Fibroblast of skin of scalp (primary cell): ENCODE data around the gene PSMG4.
"Not testable (repeated sequence)": the region's sequence is repeated elsewhere in the genome, so short reads cannot be mapped to it uniquely, and the experiment has no call there.

Source experiments
- DNase-seq: peaks from one replicate; pipeline ENCODE4 v3.0.0-alpha.2; 2013

The PSMG4 gene

GRCh38 chr6:3230256-3230882 lies 28.4 kb upstream of the PSMG4 start:
- no peak for DNase-seq

DNA sequence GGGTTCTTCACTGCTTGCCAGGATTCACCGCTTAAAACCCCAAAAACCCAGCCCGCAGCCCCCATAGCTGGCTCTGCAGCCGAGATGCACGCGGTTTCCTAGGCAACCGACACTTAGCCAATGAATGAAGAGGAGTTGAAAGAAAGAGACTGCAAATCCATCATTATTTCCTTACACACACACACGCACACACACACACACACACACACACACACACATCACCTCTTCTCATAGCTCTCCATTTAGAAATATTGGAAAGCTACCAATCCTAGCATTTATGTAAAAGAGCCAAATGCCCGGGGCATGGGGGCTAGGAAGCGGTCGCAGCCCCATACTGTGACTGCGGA lies 27.9 kb upstream of the PSMG4 start:
- peak; percentile 61 for DNase-seq

- peak; percentile 83 for DNase-seq
Measured at GRCh38 chr6:3231247-3232016, 27.3 kb upstream of the PSMG4 start.

DNA sequence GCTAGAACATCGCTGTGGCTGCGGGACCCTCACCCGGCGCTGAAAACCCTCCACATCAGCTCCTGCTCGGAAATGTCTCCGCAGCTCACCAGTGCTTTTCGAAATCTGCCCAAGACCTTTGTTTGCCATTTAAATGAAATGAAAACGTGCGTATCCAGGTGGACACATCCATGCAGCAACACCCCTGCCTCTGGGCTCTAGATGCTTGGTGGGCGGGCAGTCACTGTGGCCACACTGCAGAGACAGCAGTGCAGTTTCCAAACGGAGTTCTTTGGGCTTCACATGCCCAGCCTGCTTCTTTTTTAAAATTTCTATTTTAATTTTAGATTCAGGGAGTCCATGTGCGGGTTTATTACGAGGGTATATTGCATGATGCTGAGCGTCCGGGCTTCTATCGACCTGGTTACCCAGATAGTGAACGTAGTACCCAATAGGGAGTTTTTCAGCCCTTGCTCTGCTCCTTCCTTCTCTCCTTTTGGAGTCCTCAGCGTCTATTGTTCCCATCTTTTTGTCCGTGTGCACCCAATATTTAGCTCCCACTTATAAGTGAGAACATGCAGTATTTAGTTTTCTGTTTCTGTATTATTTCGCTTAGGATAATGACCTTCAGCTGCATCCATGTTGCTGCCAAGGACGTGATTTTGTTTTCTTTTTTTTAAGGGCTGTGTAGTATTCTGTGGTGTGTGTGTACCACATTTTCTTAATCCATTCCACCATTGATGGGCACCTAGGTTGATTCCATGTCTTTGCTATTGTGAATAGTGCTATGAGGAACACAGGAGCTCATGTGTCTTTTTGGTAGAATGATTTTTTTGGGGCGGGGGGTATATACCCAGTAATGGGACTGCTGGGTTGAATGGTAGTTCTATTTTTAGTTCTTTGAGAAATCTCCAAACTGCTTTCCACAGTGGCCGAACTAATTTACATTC lies 26.5 kb upstream of the PSMG4 start:
- DNase-seq = no peak

DNA sequence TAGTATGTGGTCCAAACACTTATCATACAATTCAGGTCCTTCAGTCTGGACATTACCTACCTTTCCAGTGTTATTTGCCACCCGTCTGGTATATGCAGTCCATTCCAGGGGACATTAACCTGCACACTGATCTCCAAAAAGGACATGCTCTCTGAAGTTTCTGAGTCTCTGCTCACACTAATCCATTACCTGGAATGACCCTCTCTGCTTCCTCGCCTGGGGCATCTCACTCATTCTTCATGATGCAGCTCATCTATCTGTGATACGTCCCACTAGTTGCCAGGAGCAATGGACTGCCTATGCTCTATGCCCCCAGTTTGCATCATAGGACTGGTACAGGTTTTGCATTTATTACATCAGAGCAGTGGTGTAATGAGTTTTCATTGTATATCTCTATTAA lies 25.4 kb upstream of the PSMG4 start:
- no peak for DNase-seq

DNA sequence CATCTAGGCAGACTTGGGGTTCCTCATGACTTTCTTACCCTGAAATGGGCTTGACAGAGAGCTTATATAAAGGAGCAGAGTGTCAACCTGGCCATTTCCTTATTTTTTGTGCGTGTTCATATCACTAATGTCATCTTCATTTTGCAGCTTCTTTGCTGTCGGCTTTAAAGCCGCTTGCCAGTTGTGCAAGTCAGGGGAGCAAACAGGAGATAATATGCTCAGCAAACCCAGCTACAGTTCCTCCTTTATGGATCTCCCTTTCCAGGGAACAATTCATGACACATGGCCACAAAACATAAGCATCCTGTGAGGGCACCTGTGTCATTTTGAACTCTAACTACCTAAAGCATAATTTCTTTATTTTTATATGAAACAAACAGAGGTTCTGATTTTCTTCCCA lies 24.8 kb upstream of the PSMG4 start:
- DNase-seq = no peak

DNA sequence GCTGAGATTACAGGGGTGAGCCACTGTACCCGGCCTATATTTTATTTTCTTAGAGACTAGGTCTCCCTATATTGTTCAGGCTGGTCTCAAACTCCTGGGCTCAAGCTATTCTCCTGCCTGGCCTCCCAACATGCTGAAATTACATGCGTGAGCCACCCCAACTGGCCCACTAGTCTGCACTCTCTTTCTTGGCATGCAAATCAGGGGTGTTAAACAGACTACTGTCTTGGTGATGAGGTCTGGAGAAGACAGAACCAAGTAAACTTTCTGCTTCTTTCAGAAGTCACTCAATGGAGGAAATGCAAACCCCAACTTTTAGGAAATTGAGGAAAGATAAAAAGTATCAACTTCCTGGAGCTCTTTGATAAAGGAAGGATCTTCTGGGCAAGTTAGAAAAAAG lies 23.3 kb upstream of the PSMG4 start:
- DNase-seq = no peak

GRCh38 chr6:3236005-3236404 lies 22.7 kb upstream of the PSMG4 start:
- DNase-seq = no peak

DNA sequence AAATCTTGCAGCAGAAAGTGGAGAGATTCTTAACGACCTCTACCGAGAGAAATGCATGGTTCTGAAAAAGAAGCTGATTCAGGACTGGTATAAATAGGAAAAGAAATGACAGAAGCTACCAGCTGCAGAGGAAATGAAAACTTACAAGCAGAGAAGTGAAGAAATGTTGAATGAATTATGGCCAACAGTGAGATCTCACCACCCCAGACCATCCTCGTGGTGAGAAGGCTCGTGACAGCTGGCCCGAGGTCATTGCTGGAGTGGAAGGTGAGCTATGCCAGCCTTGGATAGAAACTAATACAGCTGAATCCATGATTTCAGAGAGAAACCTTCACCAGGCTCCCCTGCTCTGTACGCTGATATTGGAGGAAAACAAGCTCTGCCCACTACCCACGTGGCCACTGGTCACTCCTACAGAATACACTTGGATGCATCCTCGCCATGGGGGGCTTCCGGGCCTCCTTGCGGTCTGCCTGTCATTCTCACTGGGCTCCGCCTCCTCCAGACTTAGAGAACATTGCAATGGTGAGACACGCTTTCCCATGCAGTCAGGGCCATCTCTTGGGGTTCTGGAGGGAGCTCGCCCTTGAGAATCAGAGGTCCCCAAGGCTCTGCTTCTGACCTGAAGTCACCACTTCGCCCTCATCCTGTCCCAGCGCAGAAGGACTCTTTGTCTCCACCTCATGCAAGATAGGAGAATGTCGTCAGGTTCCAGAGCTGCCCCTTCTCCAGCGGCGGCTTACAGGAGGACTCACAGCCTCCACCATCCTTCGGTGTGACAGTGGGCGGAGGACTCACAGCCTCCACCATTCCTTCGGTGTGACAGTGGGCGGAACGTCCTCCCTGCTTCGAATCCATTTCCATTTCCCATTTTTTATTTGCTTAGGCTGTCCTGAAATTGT lies 20.7 kb upstream of the PSMG4 start:
- peak; percentile 38 for DNase-seq

GRCh38 chr6:3239110-3239830 lies 19.5 kb upstream of the PSMG4 start:
- DNase-seq = no peak

DNA sequence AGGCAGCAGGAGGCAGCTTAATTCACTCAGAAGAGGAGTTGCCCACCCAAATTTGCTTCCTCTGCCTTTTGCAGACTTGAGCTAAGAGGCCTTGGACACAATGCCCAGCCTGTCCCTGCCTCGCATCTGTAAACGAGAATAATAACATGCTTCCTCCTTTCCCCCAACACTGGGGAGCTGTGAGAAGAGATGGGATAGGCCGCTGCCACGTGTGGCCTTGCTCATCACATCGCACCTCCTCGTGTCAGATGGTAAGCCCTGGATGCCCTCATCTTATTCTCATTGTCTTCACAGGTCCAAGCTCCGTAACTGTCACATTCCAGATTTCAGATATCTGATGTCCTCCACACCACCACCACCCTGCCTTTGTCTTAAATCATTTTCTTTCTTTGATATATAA lies 18.2 kb upstream of the PSMG4 start:
- DNase-seq = no peak

- not testable (repeated sequence) for DNase-seq
Measured at GRCh38 chr6:3241745-3242144, 17.0 kb upstream of the PSMG4 start.

DNA sequence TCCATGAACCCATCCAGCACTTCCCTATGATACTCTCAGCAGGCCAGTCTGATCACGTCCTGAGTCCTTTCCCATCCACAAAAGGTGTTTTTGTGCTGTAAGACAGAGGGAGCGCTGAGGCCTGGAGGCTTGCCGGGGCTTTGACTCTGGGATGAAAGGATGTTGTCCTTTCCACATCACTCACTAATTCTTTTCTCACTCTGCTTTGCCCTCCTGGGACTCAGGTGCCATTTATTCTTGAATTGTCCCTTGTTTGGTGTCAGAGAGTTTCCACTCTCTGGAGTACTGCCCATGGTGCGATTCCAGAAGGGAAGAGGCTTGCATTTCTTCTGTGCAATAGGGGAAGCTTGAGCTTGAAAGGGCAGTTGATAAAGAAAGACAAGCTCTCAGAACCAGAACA lies 16.0 kb upstream of the PSMG4 start:
- no peak for DNase-seq

DNA sequence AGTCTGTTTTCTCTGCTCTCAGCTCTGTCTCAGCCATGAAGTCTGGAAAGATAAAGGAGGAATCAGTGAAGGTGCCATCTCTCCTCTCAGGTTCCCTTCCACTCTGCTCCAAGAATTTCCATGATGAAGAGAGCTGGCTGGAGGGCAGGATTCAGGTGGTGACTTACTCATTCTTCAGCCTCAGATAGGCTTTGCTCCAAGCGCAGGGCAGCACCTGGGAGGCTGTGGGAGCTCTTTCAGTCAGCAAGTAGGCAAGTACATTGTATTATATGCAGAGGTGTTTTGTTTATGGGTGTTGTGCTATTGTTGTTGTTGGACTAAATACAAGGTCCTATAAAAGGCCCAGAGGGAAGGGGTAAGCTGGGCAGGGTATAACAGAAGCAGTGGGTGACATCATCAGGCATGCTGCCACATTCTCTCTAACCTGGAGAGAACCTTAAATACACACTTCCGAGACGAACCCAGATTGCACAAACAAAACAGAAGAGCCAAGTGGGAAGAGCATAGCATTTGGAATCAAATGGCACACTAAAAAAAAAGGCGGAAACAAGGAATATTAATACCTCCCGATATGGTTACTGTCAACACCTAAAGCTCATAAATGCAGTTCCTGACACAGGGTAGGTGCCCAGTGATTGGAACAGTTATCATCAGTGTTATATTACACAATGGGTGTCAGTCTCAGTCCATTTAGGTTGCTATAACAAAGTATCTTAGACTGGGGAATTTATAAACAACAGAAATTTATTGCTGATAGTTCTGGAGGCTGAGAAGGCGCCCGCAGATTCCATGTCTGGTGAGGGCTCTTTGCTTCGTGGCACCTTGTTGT lies 14.5 kb upstream of the PSMG4 start:
- no peak for DNase-seq

DNA sequence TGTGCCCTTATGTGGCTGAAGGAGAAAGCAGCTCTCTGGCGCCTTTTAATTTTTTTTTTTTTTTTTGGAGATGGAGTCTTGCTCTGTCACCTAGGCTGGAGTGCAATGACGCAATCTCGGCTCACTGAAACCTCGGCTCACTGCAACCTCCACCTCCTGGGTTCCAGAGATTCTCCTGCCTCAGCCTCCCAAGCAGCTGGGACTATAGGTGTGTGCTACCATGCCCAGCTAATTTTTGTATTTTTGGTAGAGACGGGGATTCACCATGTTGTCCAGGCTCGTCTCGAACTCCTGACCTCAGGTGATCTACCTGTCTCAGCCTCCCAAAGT lies 13.9 kb upstream of the PSMG4 start:
- DNase-seq = not testable (repeated sequence)

- no peak for DNase-seq
Measured at GRCh38 chr6:3245216-3245615, 13.5 kb upstream of the PSMG4 start.

- peak; percentile 95 for DNase-seq
Measured at GRCh38 chr6:3247255-3248146, 11.2 kb upstream of the PSMG4 start.

DNA sequence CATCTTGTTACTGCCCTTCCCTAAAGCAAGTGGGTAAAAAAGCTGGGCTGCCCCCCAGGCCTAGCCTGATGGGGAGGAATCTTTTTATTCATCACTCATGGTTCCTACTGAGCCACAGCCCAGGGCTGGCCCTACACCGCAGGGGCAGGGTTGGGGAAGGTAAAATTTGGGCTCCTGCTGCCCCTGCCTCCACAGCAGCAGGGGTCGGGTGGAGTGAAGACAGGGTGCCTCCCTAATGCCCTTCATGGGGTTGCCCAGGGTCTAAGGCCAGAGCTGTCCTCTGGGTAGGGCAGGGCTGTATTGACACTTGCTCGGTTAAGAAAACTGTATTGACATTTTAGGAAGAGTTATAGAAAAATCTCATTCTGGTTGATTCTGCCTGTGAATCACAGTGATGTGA lies 8.9 kb upstream of the PSMG4 start:
- DNase-seq = no peak

DNA sequence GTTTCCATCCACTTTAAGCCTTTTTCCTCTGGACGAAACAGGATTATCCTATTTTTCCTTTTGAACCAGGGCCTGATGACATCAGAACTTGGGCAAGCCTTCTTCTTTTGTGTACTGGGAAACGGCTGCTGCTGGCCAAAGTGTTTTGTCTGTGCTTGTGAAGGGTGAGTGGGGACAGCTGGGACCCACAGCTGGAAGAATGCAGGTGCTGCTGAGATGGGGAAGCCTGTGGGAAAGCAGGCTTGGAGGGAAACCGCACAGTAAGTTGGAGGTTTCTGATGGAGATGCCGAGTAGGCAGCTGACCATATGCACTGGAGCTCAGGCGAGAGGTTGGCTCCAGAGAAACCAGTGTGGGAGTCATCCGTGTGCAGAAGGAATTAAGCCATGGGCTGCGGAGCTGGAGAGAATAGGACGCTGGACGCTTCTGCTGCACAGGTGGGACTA lies 8.5 kb upstream of the PSMG4 start:
- DNase-seq = no peak
